ENCODE measurements around the gene XIRP2. TPM values are rescaled to one million over a fixed set of nuclear protein-coding genes. Genes with fewer than 3 reads are reported as not detected.

The XIRP2 gene
- total and polyA plus RNA-seq, 2 of the 8 experiments (the other 6 are each of a cell fraction or from before 2014, with no cell fraction given): 0.11 TPM; not detected in 1

- TF ChIP-seq KDM1A (IDR thresholded peaks at IDR 0.05; ENCODE audit: borderline replicate concordance, low read length) (no peak), CEBPB (IDR thresholded peaks at IDR 0.05; ENCODE audit: low read depth, low read length) (no peak), POLR2AphosphoS5 (IDR thresholded peaks at IDR 0.05; ENCODE audit: low read depth, low read length) (no peak), KDM5A (IDR thresholded peaks at IDR 0.05; ENCODE audit: low read length) (no peak), SP1 (IDR thresholded peaks at IDR 0.05; ENCODE audit: low read depth, low read length) (no peak), MAFK (IDR thresholded peaks at IDR 0.05; ENCODE audit: low read depth, low read length) (no peak), JUND (IDR thresholded peaks at IDR 0.05; ENCODE audit: low read length) (no peak), MAX (IDR thresholded peaks at IDR 0.05) (no peak), CBX5 (IDR thresholded peaks at IDR 0.05; ENCODE audit: low read depth, low read length) (no peak), JUN (IDR thresholded peaks at IDR 0.05; ENCODE audit: low read depth, low read length) (no peak), TAF7 (optimal IDR thresholded peaks at IDR 0.05; ENCODE audit: borderline replicate concordance, low read depth, low read length) (no peak), SAP30 (IDR thresholded peaks at IDR 0.05; ENCODE audit: insufficient read depth, insufficient replicate concordance, low read length) (no peak), HDAC6 (IDR thresholded peaks at IDR 0.05; ENCODE audit: low read depth, low read length) (no peak)
- TF ChIP-seq, protein P1, sequence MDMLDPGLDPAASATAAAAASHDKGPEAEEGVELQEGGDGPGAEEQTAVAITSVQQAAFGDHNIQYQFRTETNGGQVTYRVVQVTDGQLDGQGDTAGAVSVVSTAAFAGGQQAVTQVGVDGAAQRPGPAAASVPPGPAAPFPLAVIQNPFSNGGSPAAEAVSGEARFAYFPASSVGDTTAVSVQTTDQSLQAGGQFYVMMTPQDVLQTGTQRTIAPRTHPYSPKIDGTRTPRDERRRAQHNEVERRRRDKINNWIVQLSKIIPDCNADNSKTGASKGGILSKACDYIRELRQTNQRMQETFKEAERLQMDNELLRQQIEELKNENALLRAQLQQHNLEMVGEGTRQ (IDR thresholded peaks at IDR 0.05; ENCODE audit: low read length): no peak
- no peak overlapping the region for H4K5ac ChIP-seq (ENCODE audit: insufficient read length, low read depth, low read length)
- no peaks in the 10 kb centered on the region for H3K79me1 ChIP-seq (ENCODE audit: low read depth, low read length)
- no peak overlapping the region for H2BK12ac ChIP-seq (ENCODE audit: low read depth, low read length)
- no peak overlapping the region for H3K56ac ChIP-seq (replicated peaks; ENCODE audit: insufficient read length, low read depth, low read length)
- no peak overlapping the region for H4K91ac ChIP-seq (replicated peaks; ENCODE audit: insufficient read length, low read length)
- H2BK20ac ChIP-seq (ENCODE audit: low read length): no peak overlapping the region
- no peak overlapping the region for H3K23ac ChIP-seq (ENCODE audit: insufficient read length)
- H4K8ac ChIP-seq (ENCODE audit: extremely low read depth, insufficient read depth, low read length): no peak overlapping the region
- no peak overlapping the region for H2BK120ac ChIP-seq (replicated peaks; ENCODE audit: low read depth, low read length)
- ChIA-PET CTCF (ENCODE audit: partially characterized antibody) (interaction anchor here (0.7 to 1.2 kb wide), 3 partner anchors 9 to 352 kb away, joined by 3 to 4 read pairs (median 3); no protein-coding TSS in a partner anchor), POLR2A (ENCODE audit: partially characterized antibody) (no interaction called here)
- H2BK5ac ChIP-seq (ENCODE audit: low read depth, low read length): no peak overlapping the region
- no peaks in the 10 kb centered on the region for H3K23me2 ChIP-seq (ENCODE audit: low read depth, low read length)
- H3K4me2 ChIP-seq (ENCODE audit: insufficient read depth in 1 of 2, low read depth in 2 of 2, low read length in 2 of 2): no peak overlapping the region
- no peak overlapping the region for H2AFZ ChIP-seq (ENCODE audit: low read length)
- H3K4ac ChIP-seq (replicated peaks; ENCODE audit: insufficient read length, low read depth, low read length): no peak overlapping the region
- no peaks in the 10 kb centered on the region for H3K36me3 ChIP-seq (ENCODE audit: control insufficient read depth in 2 of 4, insufficient read depth in 4 of 4, low read length in 3 of 4)
- no peak overlapping the region for H3K18ac ChIP-seq (ENCODE audit: extremely low read depth, low read length)
- peaks cover 0 to 2% (median 0%) of the 10 kb centered on the region in 4 experiments; a peak in 1 of 7 replicates for H3K4me1 ChIP-seq (replicated peaks in 1 of 4; ENCODE audit: control insufficient read depth in 3 of 4, insufficient read depth in 4 of 4, low read length in 3 of 4)
- no peaks in the 10 kb centered on the region for H3K79me2 ChIP-seq (ENCODE audit: control insufficient read depth in 1 of 2, insufficient read depth in 2 of 2, low read length in 2 of 2)
- no peak overlapping the region for H3K4me3 ChIP-seq (ENCODE audit: extremely low read depth in 1 of 4, insufficient read depth in 2 of 4, low read depth in 3 of 4, low read length in 4 of 4)
- H3K9me3 ChIP-seq (ENCODE audit: insufficient read depth in 2 of 2, low read depth in 1 of 2, low read length in 1 of 2): no peaks in the 10 kb centered on the region
- H3K27me3 ChIP-seq (replicated peaks in 1 of 4; ENCODE audit: control insufficient read depth in 3 of 4, extremely low read depth in 1 of 4, insufficient read depth in 3 of 4, low read length in 3 of 4): no peaks in the 10 kb centered on the region
- WGBS, 2 experiments (ENCODE audit: extremely low coverage in 1 of 2, insufficient coverage in 1 of 2, insufficient read length in 1 of 2, insufficient replicate concordance in 2 of 2, low coverage in 1 of 2, low lambda C conversion rate in 2 of 2, missing lambda C conversion rate in 1 of 2): 92% methylated on average over 2 of the region's 2 CpGs; no CpG with 5 or more reads in 1 of the 2 experiments
- H3K9ac ChIP-seq (replicated peaks in 1 of 4; ENCODE audit: extremely low read depth in 1 of 4, low read depth in 3 of 4, low read length in 3 of 4): no peak overlapping the region
- FAIRE-seq (no peak), DNase-seq (ENCODE audit: low read depth in 1 of 2, low spot score in 2 of 2) (no peak)
- H2AK5ac ChIP-seq (ENCODE audit: low read depth, low read length): no peak overlapping the region
- no peak overlapping the region for H2BK15ac ChIP-seq (ENCODE audit: low read length)
- H3K14ac ChIP-seq (ENCODE audit: insufficient read length): no peak overlapping the region
- H4K20me1 ChIP-seq (replicated peaks in 1 of 2; ENCODE audit: control insufficient read depth in 1 of 2, insufficient read depth in 2 of 2, low read length in 2 of 2): no peaks in the 10 kb centered on the region
- H3K27ac ChIP-seq (ENCODE audit: low read depth, low read length): no peak overlapping the region
These were observed 3.4 kb downstream of the XIRP2 start for GRCh38 chr2:166891727-166892126.

All from H1 (cell line).